ENCODE data around the gene PIWIL4.
A peak's percentile ranks its signal among the peaks of the same experiment; 100 is the strongest.
"Not testable (repeated sequence)": the region's sequence is repeated elsewhere in the genome, so short reads cannot be mapped to it uniquely, and the experiment has no call there.

The PIWIL4 gene

GRCh38 chr11:94585399-94585798 lies 18.2 kb downstream of the PIWIL4 start:
- DNase-seq (ENCODE audit: low spot score) = no peak

- no peak for DNase-seq (ENCODE audit: low spot score)
Observed at GRCh38 chr11:94586546-94586945, 19.4 kb downstream of the PIWIL4 start.

DNA sequence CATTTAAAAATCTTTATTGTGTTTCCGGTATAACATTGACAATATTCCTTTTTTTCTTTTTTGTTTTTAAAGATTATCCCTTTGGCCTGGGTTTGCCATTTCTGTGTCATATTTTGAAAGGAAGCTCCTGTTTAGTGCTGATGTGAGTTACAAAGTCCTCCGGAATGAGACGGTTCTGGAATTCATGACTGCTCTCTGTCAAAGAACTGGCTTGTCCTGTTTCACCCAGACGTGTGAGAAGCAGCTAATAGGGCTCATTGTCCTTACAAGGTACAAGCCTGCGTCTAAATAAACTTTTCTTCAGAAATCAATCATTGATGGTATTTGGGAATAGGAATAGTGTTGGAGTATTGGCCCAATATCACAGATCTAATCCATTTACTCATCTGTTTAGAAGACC lies 19.8 kb downstream of the PIWIL4 start:
- no peak for DNase-seq (ENCODE audit: low spot score)

DNA sequence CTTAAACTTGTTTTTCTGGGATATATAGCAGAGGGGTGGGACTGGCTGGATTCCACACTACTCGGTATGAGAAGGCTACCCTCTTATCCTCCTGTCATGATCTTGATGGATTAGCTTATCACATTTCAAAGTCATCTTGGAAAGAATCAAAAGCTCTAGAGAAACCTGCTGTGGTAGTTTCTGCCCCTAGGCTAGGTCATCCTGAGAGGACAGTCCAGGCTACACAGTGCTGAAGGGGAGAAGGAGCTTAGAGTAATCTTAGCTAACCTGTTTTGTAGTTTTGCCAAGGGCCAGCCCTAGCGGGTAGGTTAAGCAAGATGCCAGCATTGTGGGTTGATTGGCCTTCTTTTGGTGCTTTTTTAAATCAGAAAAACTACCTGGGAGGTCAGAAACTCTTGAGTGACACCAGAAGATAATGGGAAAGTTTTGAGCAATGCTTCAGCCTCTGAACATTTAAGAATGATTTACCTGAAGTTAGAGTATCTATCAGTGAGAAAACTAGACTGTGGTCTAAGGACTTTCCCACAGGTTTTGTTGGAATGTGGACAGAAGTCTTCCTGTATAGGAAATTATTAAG lies 21.3 kb downstream of the PIWIL4 start:
- no peak for DNase-seq (ENCODE audit: low spot score)

DNA sequence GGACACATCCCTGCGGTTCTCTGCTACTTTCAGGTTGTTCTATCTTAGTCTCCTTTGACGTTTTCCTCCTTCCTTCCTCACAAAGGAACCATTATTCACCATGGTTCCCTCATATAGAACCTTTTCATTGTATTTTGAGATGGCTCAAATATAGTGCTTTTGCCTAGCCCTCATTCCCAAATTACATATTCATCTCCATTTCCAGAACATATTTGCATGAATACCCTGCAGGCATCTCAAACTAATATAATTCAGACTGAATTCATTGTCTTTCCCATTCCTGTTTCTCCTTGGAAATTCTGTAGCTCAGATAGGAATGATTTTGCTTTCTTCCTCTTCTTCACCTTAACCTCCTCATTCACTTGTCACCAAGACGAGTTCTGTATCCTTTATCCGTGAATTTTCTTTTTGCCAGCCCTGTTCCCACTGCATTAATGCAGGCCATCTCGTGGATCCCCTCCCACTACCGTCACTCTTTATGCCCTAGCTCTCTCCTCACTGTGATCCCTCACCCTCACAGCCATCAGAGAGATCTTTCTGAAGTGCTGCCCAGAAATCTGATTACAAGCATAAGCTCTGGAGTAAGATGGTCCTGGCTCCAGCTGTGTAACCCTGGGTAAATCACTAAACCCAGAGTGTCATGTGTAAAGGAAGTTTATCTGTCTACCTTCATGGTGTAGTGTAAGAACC lies 23.3 kb downstream of the PIWIL4 start:
- no peak for DNase-seq (ENCODE audit: low spot score)

DNA sequence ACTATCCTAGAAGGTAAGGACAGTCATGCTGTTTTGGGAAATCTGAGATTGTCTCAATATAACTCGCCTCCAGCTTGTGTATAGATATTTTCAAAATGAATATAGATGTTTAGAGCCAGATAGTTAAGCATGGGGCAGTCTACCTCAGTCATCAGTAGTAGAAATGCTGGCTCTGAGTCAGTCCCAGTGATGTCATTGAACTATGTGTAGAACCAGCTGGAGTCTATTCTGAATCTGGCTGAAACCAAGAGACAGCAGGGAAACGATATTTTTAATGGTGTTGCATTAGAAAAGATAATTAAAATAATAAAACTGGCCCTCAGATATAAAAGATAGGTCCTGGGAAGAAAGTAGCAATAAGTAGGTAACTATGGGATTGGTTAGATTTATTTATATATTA lies 25.9 kb downstream of the PIWIL4 start:
- peak; percentile 43 for DNase-seq (ENCODE audit: low spot score)

GRCh38 chr11:94595076-94595475 lies 27.9 kb downstream of the PIWIL4 start:
- no peak for DNase-seq (ENCODE audit: low spot score)

DNA sequence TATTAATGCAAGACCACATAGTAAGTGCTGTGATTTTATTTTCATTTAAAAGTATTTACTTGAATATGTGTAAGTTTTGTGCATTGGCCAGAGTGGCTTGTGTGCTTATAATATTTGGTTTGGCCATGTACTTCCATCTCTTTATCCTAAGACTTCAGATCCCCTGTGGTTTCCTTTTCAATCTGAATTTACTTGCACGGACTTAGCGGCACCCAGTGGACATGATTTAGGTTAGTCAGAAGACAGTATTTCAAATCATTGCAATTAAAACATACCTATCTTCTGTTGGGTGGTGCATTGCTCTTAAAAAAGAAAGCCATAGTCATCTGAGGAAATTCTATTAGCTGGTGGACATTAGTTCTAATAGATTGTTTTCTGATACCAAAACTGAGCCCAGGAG lies 30.7 kb downstream of the PIWIL4 start:
- DNase-seq (ENCODE audit: low spot score) = no peak

DNA sequence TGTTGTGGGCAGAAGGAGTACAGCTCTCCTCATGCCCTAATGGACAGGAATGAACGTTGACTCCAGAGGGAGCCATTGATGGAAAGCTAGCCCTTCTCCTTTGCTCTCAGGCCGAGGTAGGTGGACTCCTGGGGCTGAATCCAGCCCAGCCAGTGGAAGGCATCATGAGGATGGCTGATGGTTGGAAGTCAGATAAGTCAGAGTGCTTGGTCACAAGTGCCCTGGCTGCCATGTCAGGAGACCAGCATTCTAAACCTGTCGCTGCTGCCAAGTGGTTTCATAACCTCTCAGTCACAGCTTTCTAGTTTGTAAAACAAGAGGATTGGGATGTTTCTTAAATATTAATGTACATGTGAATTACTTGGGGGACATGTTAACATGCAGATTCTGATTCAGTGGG lies 32.3 kb downstream of the PIWIL4 start:
- no peak for DNase-seq (ENCODE audit: low spot score)

DNA sequence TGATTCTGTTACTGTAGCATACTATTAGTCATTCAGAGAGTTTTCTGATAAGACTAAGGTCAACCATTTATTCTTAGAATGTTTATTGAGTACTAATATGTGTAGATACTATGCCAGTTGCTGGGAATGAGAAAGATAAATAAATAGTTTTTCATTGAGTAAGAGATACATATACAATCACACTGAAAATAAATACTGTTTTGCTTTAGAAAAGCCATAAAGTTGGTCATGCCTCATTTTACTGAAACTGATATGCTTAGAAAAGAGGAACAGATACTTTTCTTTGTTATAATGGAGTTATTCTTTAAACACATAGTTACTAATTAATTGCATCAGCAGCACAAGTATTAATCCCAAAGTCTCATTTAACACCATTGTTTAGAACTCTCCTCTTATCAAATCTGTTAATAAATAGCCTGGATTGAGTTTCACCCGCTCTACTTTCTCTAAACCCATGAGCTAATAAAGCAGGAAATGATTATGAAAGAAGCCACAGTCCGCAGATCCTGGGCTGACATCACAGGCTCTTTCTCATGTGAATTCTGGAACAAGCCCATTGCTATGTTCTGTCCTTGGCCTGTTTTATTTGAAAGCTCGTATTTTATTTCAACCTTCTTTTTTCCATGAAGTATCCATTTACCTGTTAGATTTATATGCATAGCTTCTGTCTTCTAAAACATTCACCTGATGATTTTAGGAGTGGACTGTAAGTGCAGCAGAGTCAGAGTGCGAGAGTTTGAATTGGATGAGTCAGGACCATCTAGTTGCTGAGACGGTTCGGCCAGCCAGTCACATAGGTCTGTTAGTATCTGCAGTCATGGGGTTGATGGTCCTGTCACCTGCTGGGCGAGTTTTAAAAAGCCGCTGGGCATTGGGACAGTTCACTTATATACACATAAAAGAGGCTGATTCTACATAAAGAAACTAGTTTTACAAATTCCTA lies 35.5 kb downstream of the PIWIL4 start:
- DNase-seq (ENCODE audit: low spot score) = no peak

DNA sequence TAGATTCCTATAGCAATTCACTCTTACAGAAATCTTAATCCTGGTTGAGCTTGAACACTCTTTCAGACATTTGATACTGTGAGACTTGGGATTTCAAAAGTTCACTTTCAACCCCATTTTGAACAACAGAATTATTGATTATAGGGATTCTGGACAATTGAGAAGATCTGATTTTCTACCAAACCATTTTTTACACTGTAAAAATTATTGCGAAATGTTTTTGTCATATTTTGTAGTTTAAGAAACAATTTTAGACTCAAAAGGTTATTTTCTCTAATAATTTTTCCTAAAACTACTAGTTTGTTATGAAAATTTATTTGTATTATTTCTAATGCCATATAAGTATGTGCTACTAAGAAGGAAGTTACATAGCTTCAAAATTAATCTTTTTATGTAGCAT lies 36.4 kb downstream of the PIWIL4 start:
- no peak for DNase-seq (ENCODE audit: low spot score)

DNA sequence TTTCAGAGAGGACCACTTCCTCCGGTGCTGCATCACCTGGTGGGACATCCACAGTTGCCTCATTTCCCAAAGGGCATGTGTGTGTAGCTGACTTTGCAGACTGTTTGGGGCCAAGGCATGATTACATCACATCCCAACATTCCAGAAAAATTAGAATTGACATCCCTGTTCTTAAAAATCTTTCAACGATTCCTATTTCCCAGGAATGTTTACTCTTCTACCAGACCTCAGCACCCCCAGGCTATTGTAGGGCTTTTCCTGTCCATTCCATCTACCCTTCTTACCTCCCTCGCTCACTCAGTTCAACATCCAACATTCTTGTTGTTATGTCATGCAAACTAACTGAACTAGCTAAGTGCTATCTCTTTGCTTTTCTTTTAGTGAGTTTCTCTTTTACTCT lies 37.3 kb downstream of the PIWIL4 start:
- DNase-seq (ENCODE audit: low spot score) = no peak

DNA sequence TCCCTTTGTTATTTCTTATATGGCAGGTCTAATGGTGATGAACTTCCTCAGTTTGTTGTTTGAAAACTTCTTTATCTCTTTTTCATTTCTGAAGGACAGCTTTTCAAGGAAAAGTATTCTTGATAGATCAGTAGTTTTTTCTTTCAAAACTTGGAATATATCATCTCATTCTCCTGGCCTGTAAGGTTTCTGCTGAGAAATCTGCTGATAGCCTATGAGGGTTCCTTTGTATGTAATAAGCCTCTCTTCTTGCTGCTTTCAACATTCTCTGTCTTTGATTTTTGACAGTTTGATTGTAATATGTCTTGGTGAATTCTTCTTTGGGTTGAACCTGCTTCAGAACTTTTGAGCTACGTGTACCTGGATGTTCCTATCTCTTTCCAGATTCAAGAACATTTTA lies 46.0 kb downstream of the PIWIL4 start:
- DNase-seq (ENCODE audit: low spot score) = no peak

GRCh38 chr11:94623120-94623735 lies 56.1 kb downstream of the PIWIL4 start:
- peak; percentile 63 for DNase-seq (ENCODE audit: low spot score)

DNA sequence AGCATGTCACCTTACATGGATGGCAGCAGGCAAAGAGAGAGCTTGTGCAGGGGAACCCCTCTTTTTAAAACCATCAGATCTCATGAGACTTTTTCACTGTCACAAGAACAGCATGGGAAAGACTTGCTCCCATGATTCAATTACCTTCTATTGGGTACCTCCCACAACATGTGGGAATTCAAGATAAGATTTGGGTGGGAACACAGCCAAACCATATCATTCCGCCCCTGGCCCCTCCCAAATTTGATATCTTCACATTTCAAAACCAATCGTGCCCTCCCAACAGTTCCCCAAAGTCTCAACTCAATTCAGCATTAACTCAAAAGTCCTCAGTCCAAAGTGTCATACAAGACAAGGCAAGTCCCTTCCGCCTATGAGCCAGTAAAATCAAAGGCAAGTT lies 58.3 kb downstream of the PIWIL4 start:
- DNase-seq (ENCODE audit: low spot score) = not testable (repeated sequence)

DNA sequence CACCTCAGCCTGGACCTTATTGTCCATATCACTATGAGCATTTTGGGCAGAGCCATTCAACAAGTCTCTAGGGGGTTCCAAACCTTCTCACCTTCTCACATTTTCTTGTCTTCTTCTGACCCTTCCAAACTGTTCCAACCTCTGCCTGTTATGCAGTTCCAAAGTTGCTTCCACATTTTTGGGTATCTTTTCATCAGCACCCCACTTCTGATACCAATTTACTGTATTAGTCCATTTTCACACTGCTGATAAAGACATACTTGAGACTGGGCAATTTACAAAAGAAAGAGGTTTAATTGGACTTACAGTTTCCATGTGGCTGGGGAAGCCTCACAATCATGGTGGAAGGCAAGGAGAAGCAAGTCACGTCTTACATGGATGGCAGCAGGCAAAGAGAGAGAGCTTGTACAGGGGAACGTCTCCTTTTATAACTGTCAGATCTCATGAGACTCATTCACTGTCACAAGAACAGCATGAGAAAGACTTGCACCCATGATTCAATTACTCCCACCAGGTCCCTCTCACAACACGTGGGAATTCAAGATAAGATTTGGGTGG lies 59.9 kb downstream of the PIWIL4 start:
- DNase-seq (ENCODE audit: low spot score) = not testable (repeated sequence)

GRCh38 chr11:94629741-94630140 lies 62.6 kb downstream of the PIWIL4 start:
- no peak for DNase-seq (ENCODE audit: low spot score)

DNA sequence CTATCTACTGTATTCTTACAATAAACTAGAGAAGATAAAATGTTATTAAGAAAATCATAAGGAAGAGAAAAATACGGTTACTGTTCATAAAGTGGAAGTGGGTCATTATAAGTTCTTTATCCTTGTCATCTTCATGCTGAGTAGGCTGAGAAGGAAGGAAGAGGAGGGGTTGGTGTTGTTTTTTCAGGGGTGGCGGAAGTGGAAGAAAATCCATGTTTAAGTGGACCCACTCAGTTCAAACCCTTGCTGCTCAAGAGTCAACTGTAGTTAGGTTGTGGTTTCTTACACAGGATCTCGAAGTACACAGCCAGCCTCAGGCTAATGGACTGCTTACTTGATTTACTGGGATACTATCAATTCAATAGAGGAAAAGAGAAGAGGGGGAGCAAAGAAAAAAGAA lies 63.1 kb downstream of the PIWIL4 start:
- DNase-seq (ENCODE audit: low spot score) = no peak

DNA sequence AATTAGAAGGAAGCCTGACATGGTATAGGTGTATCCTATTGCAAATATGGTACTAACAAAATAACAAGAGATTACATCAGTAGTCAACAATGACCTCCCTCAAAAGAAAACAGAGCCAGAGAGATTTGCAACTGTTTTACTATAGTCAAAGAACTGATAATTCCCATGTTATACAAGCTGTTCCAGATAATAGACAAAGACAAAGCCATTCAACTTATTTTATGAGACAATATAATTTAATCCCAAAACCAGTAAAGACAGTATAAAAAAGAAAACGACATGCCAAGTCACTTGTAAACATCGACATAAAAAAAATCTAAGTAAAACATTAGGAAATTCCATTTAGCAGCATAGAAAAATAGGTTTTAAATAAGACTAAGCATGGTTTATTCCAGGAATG lies 65.2 kb downstream of the PIWIL4 start:
- no peak for DNase-seq (ENCODE audit: low spot score)

GRCh38 chr11:94635072-94635471 lies 67.9 kb downstream of the PIWIL4 start:
- DNase-seq (ENCODE audit: low spot score) = no peak

DNA sequence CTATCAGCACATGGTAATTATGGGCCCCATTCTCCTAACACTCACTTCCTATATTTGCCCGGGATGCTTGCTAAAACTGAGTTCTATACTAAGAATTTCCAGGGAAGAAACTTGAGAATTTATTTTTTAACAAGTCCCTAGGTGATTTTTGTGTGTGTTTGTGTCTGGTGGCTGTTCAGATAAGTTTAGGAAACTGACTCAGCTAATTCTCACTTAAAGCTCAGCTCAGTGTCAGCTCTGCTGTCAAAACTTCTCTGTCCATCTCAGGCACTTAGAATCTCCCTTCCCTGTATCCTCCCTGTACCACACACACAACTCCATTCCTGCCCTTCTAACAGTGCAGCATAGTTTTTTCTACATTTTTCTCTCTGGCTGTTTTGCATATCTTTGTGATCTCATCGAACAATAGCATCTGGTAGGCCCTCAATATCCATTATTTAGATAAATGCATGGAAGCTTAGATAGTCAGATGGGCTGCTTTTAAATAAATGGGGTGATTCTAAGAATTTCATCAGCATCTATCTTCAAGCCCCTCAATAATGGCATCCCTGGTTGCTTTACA lies 69.3 kb downstream of the PIWIL4 start:
- no peak for DNase-seq (ENCODE audit: low spot score)

DNA sequence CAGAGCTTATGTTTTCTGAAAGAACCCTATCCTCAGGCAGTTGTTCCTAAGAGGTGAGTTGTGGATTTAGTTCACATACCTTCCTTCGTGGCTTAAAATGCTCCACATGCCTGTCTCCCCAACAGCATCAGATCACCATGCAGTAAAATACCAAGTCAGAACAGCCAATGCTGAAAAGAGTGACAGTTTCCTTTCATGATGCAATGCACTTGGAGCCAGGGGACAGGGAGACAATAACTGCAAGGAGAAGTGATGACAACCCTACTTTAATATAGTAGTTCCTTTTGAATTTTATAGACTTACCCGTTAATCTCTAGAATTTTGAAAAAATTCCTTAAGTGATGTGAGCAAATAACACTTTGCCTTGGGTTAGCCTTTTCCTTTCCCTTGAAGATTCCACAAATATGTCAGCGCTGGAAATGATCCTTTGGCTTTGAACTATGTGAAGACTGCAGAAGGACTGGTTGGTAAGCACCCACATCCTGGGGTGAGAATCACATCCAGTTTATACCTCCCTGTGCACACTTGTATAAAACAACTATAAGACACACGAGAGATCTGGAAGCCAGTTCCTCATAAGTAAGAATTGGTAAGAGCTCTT lies 71.2 kb downstream of the PIWIL4 start:
- no peak for DNase-seq (ENCODE audit: low spot score)

Measured in AG08396 (cell line).